Gastrocnemius medialis (tissue), 4 donors: Measurements from ENCODE around the gene FRA10AC1.

Source experiments
- CTCF ChIP-seq, 5 experiments: fragments of 450-650 bp in 3 of 5; fragments of 200-600 bp in 2 of 5; sonication (generic) in 2 of 5; IDR thresholded peaks in 4 of 5; conservative IDR thresholded peaks in 1 of 5; 1 replicate in 4 of 5; 2 replicates in 1 of 5; pipeline ENCODE4 v1.5.1; 2016 to 2019; ENCODE audit warnings: antibody characterized with exemption in 5 of 5, mild to moderate bottlenecking in 3 of 5, moderate library complexity in 3 of 5
- POLR2A ChIP-seq, 2 donors: fragments of 450-650 bp; IDR thresholded peaks; one replicate each; pipeline ENCODE4 v1.6.1; 2017; ENCODE audit warnings: antibody characterized with exemption in 2 of 2, mild to moderate bottlenecking in 2 of 2, moderate library complexity in 2 of 2

GRCh38 chr10:93678386-93678785 lies 24.0 kb downstream of the FRA10AC1 start:
- TF ChIP-seq CTCF (IDR thresholded peaks at IDR 0.05 in 4 of 5, conservative IDR thresholded peaks at IDR 0.05 in 1 of 5) = no peak
- no peak for TF ChIP-seq POLR2A (IDR thresholded peaks at IDR 0.05)
